ENCODE data around the gene MUS81.
"Not testable (repeated sequence)": the region's sequence is repeated elsewhere in the genome, so short reads cannot be mapped to it uniquely, and the experiment has no call there.

Gene MUS81

DNA sequence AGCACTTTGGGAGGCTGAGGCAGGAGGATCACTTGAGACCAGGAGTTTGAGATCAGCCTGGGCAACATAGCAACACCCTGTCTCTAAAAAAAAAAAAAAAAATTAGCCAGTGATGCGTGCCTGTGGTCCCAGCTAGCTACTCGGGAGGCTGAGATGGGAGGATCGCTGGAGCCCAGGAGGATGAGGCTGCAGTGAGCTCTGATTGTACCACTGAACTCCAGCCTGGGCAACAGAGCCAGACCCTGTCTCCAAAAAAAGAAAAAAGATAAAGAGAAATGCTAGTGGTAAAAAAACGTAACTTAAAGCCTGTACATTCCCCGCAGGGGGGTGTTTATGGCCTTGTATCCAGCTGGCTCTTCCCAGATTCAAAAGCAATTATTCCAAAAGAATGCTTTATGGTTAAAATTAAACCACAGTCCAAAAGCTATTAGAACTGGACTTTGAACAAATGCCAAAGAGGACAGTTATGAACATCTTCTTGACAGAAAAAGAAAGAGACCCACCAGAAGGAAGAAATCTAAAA lies 42.9 kb upstream of the MUS81 start:
- H3K4me3 ChIP-seq (ENCODE audit: low read depth, low read length): peak overlapping the region; percentile 60
- no peak for DNase-seq (ENCODE audit: low read depth)
- TF ChIP-seq, protein P1, sequence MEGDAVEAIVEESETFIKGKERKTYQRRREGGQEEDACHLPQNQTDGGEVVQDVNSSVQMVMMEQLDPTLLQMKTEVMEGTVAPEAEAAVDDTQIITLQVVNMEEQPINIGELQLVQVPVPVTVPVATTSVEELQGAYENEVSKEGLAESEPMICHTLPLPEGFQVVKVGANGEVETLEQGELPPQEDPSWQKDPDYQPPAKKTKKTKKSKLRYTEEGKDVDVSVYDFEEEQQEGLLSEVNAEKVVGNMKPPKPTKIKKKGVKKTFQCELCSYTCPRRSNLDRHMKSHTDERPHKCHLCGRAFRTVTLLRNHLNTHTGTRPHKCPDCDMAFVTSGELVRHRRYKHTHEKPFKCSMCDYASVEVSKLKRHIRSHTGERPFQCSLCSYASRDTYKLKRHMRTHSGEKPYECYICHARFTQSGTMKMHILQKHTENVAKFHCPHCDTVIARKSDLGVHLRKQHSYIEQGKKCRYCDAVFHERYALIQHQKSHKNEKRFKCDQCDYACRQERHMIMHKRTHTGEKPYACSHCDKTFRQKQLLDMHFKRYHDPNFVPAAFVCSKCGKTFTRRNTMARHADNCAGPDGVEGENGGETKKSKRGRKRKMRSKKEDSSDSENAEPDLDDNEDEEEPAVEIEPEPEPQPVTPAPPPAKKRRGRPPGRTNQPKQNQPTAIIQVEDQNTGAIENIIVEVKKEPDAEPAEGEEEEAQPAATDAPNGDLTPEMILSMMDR (IDR thresholded peaks at IDR 0.05; ENCODE audit: low read depth, low read length, missing control alignments): no peak

DNA sequence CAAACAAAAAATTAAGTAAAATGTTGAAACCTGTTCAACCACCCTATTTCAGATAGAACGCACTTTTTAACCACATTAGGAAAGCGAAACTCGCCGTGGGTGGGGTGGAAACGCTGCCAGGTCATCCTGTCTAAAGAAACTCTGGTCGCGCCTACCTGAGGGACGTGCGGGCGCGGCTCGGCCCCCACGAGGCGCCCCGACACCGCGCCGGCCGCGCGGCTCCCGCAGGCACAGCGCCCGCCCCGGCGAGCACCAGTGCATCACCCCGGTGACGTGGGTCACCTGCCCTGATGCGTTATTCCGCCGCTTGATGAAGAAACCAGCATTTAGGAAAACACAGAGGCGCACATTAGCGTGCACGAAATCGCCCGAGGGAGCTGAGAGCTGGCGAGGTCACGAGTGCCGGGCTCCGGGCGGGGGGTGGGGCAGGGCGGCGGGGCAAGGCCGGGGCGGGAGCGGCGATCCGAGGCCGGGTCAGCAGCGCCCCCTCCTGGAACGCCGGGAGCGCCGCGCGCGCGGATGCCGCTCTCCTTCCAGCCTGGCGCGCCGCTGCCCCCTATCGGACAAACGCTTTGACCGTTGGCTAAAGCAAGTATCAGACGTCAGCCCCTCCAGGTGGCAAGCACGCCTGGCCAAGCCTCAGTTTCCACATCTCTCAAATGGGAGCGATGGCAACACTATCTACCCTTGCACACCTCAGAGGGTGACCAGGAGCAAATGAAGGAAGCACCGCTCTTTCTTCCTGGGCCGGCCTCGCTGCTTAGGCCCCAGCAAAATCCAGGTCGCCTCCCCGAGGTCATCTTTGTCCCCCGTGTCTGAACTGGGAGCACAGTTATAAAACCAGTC lies 42.2 kb upstream of the MUS81 start:
- peak overlapping the region; percentile 60 for H3K4me3 ChIP-seq (ENCODE audit: low read depth, low read length)
- no peak for DNase-seq (ENCODE audit: low read depth)
- TF ChIP-seq, protein P1 (IDR thresholded peaks at IDR 0.05; ENCODE audit: low read depth, low read length, missing control alignments): peak; percentile 97

DNA sequence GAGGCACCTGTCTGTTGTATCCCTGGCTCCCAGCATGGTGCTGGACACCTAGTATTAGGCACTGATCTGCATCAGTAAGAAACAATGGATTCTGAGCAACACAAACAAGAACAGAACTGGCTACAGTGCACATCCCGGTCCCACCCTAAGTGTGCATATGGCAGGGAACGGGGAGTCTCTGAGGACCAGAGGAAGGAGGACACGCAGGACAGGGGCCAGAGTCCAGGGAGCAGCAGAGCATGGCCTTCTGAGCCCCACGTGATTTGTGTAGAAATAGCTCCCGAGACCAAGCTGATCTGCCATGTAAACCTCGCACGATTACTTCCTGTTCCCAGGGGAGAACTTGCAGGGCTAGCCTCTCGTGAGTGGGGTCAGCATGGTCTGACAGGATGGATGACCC lies 39.1 kb upstream of the MUS81 start:
- no peak for DNase-seq (ENCODE audit: low read depth)
- TF ChIP-seq, protein P1 (IDR thresholded peaks at IDR 0.05; ENCODE audit: low read depth, low read length, missing control alignments): no peak
- no peak overlapping the region for H3K4me3 ChIP-seq (ENCODE audit: low read depth, low read length)

DNA sequence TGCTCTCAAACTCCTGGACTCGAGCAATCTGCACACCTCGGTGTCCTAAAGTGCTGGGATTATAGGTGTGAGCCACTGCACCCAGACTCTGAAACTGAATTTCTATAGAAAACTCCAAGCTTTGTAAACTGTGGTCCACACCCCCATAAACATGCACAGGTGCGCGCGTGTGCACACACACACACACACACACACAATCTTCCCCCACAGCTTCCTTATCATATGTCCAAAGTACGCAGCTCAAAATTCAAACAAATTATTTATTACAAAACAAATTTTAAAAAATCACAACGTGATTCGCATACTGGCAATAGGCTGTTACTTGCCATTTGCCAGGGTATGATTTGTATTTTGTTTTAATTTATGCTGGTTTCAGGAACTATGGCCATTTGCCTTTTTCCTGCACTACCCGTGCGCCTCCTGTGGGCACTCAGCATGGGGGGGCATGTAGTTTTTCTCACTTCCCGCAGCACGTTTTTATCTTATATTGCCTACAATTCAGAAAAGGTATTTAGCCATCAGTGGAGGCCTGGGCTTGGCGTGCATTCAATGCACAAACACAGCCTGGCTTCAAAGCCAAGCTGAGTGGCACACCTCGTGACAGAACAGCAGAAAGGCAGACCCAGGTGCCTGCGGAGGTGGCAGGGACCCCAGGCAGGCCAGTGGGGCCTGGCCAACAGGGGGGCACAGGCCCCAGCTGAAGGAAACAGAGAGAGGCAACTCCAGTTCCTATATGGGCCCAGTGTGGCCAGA lies 37.3 kb upstream of the MUS81 start:
- TF ChIP-seq, protein P1 (IDR thresholded peaks at IDR 0.05; ENCODE audit: low read depth, low read length, missing control alignments): no peak
- no peak overlapping the region for H3K4me3 ChIP-seq (ENCODE audit: low read depth, low read length)
- no peak for DNase-seq (ENCODE audit: low read depth)

DNA sequence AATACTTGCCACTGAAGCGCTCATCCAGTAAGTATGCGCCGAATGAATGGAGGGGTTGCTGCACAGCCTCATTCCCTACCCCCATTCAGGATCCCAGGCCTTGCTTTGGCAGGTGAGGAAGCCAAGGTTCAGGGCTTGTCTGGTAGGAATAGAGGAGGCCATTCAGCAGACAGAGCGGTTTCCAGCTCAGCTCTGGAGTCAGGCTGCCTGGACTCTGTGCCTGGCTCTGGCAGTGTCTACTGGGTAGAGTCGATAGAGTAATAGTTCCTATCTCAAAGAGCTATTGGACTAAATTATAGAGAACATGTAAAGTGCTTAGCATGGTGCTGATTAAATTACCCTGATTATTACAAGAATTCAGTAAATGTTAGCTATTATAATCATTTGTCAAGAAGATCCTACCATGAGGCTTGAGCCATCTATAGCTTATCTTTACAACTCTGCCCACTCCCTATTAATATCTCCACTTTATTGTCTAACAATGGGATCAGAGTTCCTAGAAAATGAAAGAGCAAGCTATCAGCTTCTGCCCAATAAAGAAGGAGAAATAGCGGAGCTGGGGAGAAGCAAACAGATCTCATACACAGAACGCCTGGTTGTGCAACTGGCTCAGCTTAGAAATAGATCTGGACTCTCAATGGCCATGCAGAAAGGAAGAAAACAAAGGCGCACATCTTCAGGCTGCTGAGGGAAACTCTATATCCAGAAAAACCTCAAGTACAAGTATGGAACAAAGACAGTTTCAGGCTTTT lies 33.1 kb upstream of the MUS81 start:
- TF ChIP-seq, protein P1 (IDR thresholded peaks at IDR 0.05; ENCODE audit: low read depth, low read length, missing control alignments): no peak
- DNase-seq (ENCODE audit: low read depth): no peak
- H3K4me3 ChIP-seq (ENCODE audit: low read depth, low read length): no peak overlapping the region

DNA sequence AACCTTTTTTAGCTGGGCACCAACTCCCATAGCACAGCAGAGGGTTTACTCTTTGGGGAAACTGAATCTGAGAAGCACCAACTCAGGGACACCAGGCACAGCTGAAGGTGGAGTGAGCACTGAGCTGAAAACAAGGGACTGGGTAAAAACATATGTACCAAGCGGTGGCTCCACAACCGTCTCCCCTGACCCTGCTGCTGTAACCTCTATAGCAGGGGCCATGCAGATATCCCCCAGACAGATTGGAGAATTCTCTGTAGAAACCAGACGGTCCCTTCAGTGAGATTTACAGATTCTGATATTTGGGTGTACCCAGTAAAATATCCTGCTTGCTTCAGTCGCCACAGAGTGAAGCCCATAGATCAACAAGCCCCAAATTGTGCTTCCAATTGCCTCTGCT lies 30.8 kb upstream of the MUS81 start:
- TF ChIP-seq, protein P1 (IDR thresholded peaks at IDR 0.05; ENCODE audit: low read depth, low read length, missing control alignments): no peak
- no peak for DNase-seq (ENCODE audit: low read depth)
- no peak overlapping the region for H3K4me3 ChIP-seq (ENCODE audit: low read depth, low read length)

DNA sequence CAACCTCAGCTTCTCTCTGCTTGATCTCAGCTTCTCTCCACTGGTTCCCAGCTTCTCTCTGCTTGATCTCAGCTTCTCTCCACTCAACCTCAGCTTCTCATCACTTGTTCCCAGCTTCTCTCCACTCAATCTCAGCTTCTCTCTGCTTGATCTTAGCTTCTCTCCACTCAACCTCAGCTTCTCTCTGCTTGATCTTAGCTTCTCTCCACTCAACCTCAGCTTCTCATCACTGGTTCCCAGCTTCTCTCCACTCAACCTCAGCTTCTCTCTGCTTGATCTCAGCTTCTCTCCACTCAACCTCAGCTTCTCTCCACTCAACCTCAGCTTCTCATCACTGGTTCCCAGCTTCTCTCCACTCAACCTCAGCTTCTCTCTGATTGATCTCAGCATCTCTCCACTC lies 28.0 kb upstream of the MUS81 start:
- H3K4me3 ChIP-seq (ENCODE audit: low read depth, low read length); DNase-seq (ENCODE audit: low read depth): not testable (repeated sequence)
